Measurements from ENCODE around the gene NFIA.
A peak's percentile ranks its signal among the peaks of the same experiment; 100 is the strongest.
"Not testable (repeated sequence)": the region's sequence is repeated elsewhere in the genome, so short reads cannot be mapped to it uniquely, and the experiment has no call there.

NFIA gene

GRCh38 chr1:61447106-61447967 lies 365.0 kb downstream of the NFIA start:
- DNase-seq, result no peak

- no peak for DNase-seq
These were observed 365.6 kb downstream of the NFIA start for GRCh38 chr1:61447968-61448430.

- no peak for DNase-seq
These were observed 366.6 kb downstream of the NFIA start for GRCh38 chr1:61448914-61449313.

GRCh38 chr1:61449410-61449809 lies 367.0 kb downstream of the NFIA start:
- no peak for DNase-seq

GRCh38 chr1:61450454-61450853 lies 368.1 kb downstream of the NFIA start:
- DNase-seq, result no peak

GRCh38 chr1:61450872-61451571 lies 368.7 kb downstream of the NFIA start:
- no peak for DNase-seq

- DNase-seq, result no peak
These were observed 369.2 kb downstream of the NFIA start for GRCh38 chr1:61451572-61451968.

- DNase-seq, result no peak
These were observed 370.0 kb downstream of the NFIA start for GRCh38 chr1:61452176-61453035.

- DNase-seq, result peak; percentile 54 to 57
These were observed 371.0 kb downstream of the NFIA start for GRCh38 chr1:61453111-61453961.

- no peak for DNase-seq
These were observed 373.0 kb downstream of the NFIA start for GRCh38 chr1:61455400-61455799.

- no peak for DNase-seq
These were observed 375.2 kb downstream of the NFIA start for GRCh38 chr1:61457526-61458040.

- no peak for DNase-seq
These were observed 377.0 kb downstream of the NFIA start for GRCh38 chr1:61459345-61459744.

GRCh38 chr1:61460191-61460590 lies 377.8 kb downstream of the NFIA start:
- DNase-seq, result no peak

GRCh38 chr1:61461406-61462384 lies 379.3 kb downstream of the NFIA start:
- no peak for DNase-seq

- no peak for DNase-seq
These were observed 380.3 kb downstream of the NFIA start for GRCh38 chr1:61462628-61463027.

GRCh38 chr1:61463220-61463619 lies 380.9 kb downstream of the NFIA start:
- no peak for DNase-seq

- not testable (repeated sequence) for DNase-seq
These were observed 385.5 kb downstream of the NFIA start for GRCh38 chr1:61467836-61468235.

- no peak for DNase-seq
These were observed 387.0 kb downstream of the NFIA start for GRCh38 chr1:61469365-61469764.

- no peak for DNase-seq
These were observed 390.5 kb downstream of the NFIA start for GRCh38 chr1:61472876-61473275.

- DNase-seq, result no peak
These were observed 392.0 kb downstream of the NFIA start for GRCh38 chr1:61474269-61474817.
